Panc1 (cell line): ENCODE measurements around the gene ETV2.

Source experiments
- POLR2AphosphoS5 ChIP-seq: IDR thresholded peaks from 2 replicates; pipeline ENCODE4 v1.6.1; 2012; ENCODE audit warnings: mild to moderate bottlenecking, low read depth, low read length, moderate library complexity
- TF ChIP-seq, protein P1 (sequence below): fragments of 450-650 bp; IDR thresholded peaks from 2 replicates; pipeline ENCODE4 v1.5.1; 2017; ENCODE audit warnings: mild to moderate bottlenecking

DNA sequence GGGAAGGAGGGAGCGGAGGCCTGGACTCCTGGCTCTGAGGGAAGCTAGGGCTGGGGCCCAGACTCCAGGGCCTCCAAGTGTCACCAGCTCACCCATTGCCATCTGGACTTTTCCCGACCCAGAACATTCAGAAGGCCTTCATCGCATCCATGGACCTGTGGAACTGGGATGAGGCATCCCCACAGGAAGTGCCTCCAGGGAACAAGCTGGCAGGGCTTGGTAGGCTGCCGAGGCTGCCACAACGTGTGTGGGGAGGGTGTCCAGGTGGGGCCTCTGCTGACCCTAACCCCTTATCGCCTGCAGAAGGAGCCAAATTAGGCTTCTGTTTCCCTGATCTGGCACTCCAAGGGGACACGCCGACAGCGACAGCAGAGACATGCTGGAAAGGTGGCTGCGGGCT lies 767 bp downstream of the ETV2 start:
- TF ChIP-seq, protein P1, sequence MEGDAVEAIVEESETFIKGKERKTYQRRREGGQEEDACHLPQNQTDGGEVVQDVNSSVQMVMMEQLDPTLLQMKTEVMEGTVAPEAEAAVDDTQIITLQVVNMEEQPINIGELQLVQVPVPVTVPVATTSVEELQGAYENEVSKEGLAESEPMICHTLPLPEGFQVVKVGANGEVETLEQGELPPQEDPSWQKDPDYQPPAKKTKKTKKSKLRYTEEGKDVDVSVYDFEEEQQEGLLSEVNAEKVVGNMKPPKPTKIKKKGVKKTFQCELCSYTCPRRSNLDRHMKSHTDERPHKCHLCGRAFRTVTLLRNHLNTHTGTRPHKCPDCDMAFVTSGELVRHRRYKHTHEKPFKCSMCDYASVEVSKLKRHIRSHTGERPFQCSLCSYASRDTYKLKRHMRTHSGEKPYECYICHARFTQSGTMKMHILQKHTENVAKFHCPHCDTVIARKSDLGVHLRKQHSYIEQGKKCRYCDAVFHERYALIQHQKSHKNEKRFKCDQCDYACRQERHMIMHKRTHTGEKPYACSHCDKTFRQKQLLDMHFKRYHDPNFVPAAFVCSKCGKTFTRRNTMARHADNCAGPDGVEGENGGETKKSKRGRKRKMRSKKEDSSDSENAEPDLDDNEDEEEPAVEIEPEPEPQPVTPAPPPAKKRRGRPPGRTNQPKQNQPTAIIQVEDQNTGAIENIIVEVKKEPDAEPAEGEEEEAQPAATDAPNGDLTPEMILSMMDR = no peak
- TF ChIP-seq POLR2AphosphoS5 = no peak
